AG10803 (cell line): ENCODE results near the gene DIS3L2.
"Not testable (repeated sequence)": the region's sequence is repeated elsewhere in the genome, so short reads cannot be mapped to it uniquely, and the experiment has no call there.

ENCODE experiments used
- DNase-seq: peaks from one replicate; pipeline ENCODE4 v3.0.0; 2010; ENCODE audit warnings: low read depth
- H3K4me3 ChIP-seq: 2 replicates; pipeline ENCODE4 v1.5.1; 2011; ENCODE audit warnings: mild to moderate bottlenecking, low read length, control low read depth
- CTCF ChIP-seq: conservative IDR thresholded peaks from 2 replicates; pipeline ENCODE4 v1.5.1; 2011; ENCODE audit warnings: mild to moderate bottlenecking, low read length, control low read depth, inconsistent platforms

The DIS3L2 gene

DNA sequence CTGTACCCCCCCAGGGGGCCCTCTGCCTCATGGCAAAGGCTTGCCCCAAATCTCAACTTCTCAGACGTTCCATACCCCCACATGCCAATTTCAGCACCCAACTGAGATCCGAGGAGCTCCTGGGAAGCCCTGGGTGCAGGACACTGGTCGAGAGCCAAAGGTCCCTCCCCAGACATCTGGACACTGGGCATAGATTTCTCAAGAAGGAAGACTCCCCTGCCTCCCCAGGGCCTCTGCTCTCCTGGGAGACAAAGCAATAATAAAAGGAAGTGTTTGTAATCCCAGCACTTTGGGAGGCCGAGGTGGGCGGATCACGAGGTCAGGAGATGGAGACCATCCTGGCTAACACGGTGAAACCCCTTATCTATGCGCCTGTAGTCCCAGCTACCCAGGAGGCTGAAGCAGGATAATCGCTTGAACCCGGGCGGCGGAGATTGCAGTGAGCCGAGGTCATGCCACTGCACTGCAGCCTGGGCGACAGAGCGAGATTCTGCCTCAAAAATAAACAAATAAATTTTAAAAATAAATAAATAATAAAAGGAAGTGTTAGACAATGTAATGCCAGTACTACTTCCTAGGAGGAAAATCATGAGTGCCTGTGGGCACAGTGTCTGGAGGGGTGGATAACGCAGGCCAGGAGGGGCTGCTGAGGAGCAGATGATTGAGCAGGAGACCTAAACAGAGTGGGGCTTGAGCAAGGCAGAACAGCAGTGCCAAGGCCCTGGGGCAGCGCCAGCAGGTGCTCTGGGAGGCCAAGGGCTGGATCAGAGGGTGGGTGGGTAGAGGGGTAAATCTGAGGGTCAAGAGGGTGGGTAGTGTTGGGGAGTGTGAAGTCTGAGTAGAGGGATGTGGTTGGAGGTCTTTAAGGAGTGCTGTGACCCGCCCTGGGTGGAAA is 421.1 kb downstream of the DIS3L2 start:
- no peak overlapping the region for H3K4me3 ChIP-seq
- no peak for DNase-seq
- TF ChIP-seq CTCF = no peak

GRCh38 chr2:232384466-232384865 is 423.0 kb downstream of the DIS3L2 start:
- no peak for DNase-seq
- TF ChIP-seq CTCF = no peak
- H3K4me3 ChIP-seq = no peak overlapping the region

- not testable (repeated sequence) for H3K4me3 ChIP-seq, DNase-seq
These were observed 423.5 kb downstream of the DIS3L2 start for GRCh38 chr2:232385058-232385457.

- H3K4me3 ChIP-seq = no peak overlapping the region
- DNase-seq = peak; percentile 94
- peak; percentile 4; the same call in 1 of the 2 replicates for TF ChIP-seq CTCF
These were observed 424.4 kb downstream of the DIS3L2 start for GRCh38 chr2:232385660-232386489.

DNA sequence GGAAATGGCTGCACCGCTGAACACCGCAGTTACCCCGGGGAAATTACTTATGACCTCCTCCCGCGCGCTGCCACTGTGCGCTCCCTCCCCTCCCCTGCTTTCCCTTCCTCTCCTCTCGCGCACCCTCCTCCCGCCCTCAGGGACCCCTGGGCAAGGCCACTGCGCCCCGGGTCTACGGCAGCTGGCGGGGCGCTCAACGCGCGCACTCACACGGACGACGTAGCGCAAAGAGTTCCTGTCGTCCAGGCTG is 424.9 kb downstream of the DIS3L2 start:
- H3K4me3 ChIP-seq = no peak overlapping the region
- TF ChIP-seq CTCF = no peak
- no peak for DNase-seq
